Parathyroid adenoma (tissue), 2 donors: ENCODE measurements around the gene VPS33B.

Experiments used
- H2AFZ ChIP-seq: fragments of 300-600 bp; sonication (generic); one replicate; pipeline ENCODE4 v1.7.0; 2017; ENCODE audit warnings: antibody characterized with exemption, mild to moderate bottlenecking
- H3K27ac ChIP-seq: fragments of 300-600 bp; sonication (generic); one replicate; pipeline ENCODE4 v1.7.0; 2017
- H3K27me3 ChIP-seq: fragments of 300-600 bp; sonication (generic); one replicate; pipeline ENCODE4 v1.7.0; 2017; ENCODE audit warnings: low read length; ENCODE audit not compliant: control insufficient read depth, insufficient read depth
- H3K36me3 ChIP-seq: fragments of 300-600 bp; sonication (generic); one replicate; pipeline ENCODE4 v1.7.0; 2017; ENCODE audit warnings: low read length; ENCODE audit not compliant: control insufficient read depth, insufficient read depth
- H3K4me1 ChIP-seq: fragments of 300-600 bp; sonication (generic); one replicate; pipeline ENCODE4 v1.7.0; 2017; ENCODE audit warnings: control low read depth
- H3K4me2 ChIP-seq: fragments of 300-600 bp; sonication (generic); one replicate; pipeline ENCODE4 v1.7.0; 2017; ENCODE audit warnings: low read length
- H3K4me3 ChIP-seq: fragments of 300-600 bp; sonication (generic); one replicate; pipeline ENCODE4 v1.7.0; 2017; ENCODE audit warnings: low read depth, low read length
- H3K79me2 ChIP-seq: fragments of 300-600 bp; sonication (generic); one replicate; pipeline ENCODE4 v1.7.0; 2017; ENCODE audit warnings: control low read depth
- H3K9ac ChIP-seq: fragments of 300-600 bp; sonication (generic); one replicate; pipeline ENCODE4 v1.7.0; 2017; ENCODE audit warnings: mild to moderate bottlenecking
- H3K9me3 ChIP-seq: fragments of 300-600 bp; sonication (generic); one replicate; pipeline ENCODE4 v1.7.0; 2017; ENCODE audit warnings: low read length; ENCODE audit not compliant: control insufficient read depth
- CTCF ChIP-seq: fragments of 300-600 bp; sonication (generic); IDR thresholded peaks from one replicate; pipeline ENCODE4 v1.7.0; 2017; ENCODE audit warnings: antibody characterized with exemption, mild to moderate bottlenecking
- donor health status: primary hyperparathyroidism.

Gene VPS33B

GRCh38 chr15:90950676-90951075 is 71.7 kb downstream of the VPS33B start:
- Histone ChIP-seq H3K36me3 (no peaks in the 10 kb centered on the region), H3K79me2 (no peaks in the 10 kb centered on the region), H3K4me1 (no peaks in the 10 kb centered on the region), H3K4me3 (no peak overlapping the region), H3K27me3 (no peaks in the 10 kb centered on the region), H3K9ac (no peak overlapping the region), H3K9me3 (no peaks in the 10 kb centered on the region), H2AFZ (no peak overlapping the region), H3K27ac (no peak overlapping the region), H3K4me2 (no peak overlapping the region)
- TF ChIP-seq CTCF = no peak

GRCh38 chr15:90949979-90950675 is 72.3 kb downstream of the VPS33B start:
- Histone ChIP-seq H3K27ac (no peak overlapping the region), H3K79me2 (no peaks in the 10 kb centered on the region), H3K9ac (no peak overlapping the region)

More at GRCh38 chr15:90949979-90950675, 72.3 kb downstream of the VPS33B start:
- no peak overlapping the region for H3K4me3 ChIP-seq
- no peaks in the 10 kb centered on the region for H3K4me1 ChIP-seq
- no peak for TF ChIP-seq CTCF
- H3K4me2 ChIP-seq = no peak overlapping the region
- no peaks in the 10 kb centered on the region for H3K27me3 ChIP-seq
- H3K36me3 ChIP-seq = no peaks in the 10 kb centered on the region
- H3K9me3 ChIP-seq = no peaks in the 10 kb centered on the region
- H2AFZ ChIP-seq = no peak overlapping the region
